A549 treated with AZD9567 at 1 μM for 4 hours (cell line): ENCODE data around the gene OR2L3. TPM values are rescaled to one million over a fixed set of nuclear protein-coding genes. Genes with fewer than 3 reads are reported as not detected.

ENCODE experiments used
- total RNA-seq: library from RNA; stranded (reverse); fragments of 200-300 nt; extraction: Qiagen RNA extraction; gene quantifications from 5 replicates; pipeline ENCODE4 v1.2.3, GENCODE V29; 2022; ENCODE audit not compliant: insufficient read depth

Gene OR2L3, protein sequence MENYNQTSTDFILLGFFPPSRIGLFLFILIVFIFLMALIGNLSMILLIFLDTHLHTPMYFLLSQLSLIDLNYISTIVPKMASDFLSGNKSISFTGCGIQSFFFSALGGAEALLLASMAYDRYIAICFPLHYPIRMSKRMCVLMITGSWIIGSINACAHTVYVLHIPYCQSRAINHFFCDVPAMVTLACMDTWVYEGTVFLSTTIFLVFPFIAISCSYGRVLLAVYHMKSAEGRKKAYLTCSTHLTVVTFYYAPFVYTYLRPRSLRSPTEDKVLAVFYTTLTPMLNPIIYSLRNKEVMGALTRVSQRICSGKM
- not detected in 5 replicates for total RNA-seq

DNA sequence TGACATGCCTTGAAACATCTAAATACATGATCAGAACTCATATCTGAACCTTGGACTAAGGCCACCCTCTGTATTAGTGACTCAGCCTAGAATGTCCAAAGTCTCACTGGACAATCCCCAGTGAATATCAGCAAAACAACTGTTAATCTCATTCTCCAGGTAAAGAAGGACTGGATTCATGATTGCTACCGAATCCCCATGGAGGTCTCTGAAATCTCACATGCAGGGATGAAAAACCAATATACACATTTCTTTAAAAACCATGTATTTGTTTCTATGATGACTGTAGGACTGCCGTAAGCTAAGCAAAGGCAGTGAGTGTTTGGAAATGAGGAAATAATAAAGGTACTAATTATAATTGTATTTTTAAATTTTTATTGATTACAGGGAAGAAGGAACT lies at the start of gene OR2L3:
Gene OR2L3 (plus strand): TSS at position 301 of the 400 bp plus-strand sequence. CDS start 13,846 bp downstream, outside the sequence.

DNA sequence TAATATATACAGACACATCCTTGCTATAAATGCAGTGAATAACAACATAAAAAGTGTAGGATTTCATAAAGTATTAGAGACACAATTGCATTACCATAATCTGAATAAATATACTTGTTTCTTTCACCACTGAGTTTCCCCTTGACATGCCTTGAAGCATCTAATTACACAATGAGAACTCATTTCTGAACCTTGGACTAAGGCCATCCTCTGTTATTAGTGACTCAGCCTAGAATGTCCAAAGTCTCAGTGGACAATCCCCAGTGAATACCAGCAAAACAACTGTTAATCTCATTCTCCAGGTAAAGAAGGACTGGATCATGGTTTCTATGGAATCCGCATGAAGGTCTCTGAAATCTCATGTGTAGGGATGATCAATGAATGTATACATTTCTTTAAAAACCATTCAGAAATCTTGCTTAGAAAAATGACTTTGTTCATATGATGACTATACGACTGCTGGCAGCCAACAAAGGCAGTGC lies 33.4 kb upstream of the OR2L3 start, which contains the start of gene OR2L5:
Gene OR2L5 (plus strand): TSS at position 432 of the 482 bp plus-strand sequence. CDS start 8,288 bp downstream, outside the sequence.

GRCh38 chr1:248029770-248030169 lies 16.9 kb upstream of the OR2L3 start, which contains the start of gene OR2L2:
Gene OR2L2, plus strand, starts transcription at chr1:248030070. Its CDS starts 8,198 bp downstream, at chr1:248038268.

DNA sequence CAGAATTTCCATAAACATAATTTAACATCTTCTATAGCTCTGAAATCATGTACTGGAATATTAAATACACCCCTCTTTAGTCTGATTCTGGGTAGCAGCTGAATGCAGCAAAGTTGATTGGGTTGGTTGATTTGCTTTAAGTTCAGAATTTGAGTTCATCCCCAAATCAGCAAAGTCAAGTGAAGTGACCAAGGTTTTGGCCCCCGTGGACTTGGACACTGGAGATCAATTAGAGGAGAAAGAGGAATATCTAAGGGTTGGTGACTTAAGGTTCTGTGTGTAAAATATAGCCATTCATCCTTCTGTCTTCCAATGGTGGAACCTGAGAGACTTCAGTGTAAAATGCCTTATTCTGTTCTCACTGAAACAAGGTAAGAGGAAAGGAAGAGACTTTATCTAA lies 48.2 kb downstream of the OR2L3 start, which contains the start of gene OR2L13:
Gene OR2L13 (plus strand): TSS at position 301 of the 400 bp plus-strand sequence. CDS start 4,192 bp downstream, outside the sequence.

Other genes with a start within 250 kb of the OR2L3 start
- gene OR14A16, start 222.7 kb upstream of the OR2L3 start, total RNA-seq = not detected in 5 replicates
- not detected in 5 replicates for gene OR11L1, start 204.9 kb upstream of the OR2L3 start, total RNA-seq
- gene TRIM58, start 189.6 kb upstream of the OR2L3 start, total RNA-seq = not detected in 5 replicates
- gene OR2W3, start 151.2 kb upstream of the OR2L3 start, total RNA-seq = not detected in 5 replicates
- not detected in 5 replicates for gene OR2T8, start 126.6 kb upstream of the OR2L3 start, total RNA-seq
- gene OR2AJ1, start 121.9 kb upstream of the OR2L3 start, total RNA-seq = not detected in 5 replicates
- not detected in 5 replicates for gene OR2L8, start 98.0 kb upstream of the OR2L3 start, total RNA-seq
- not detected in 5 replicates for gene OR2AK2, start 81.6 kb upstream of the OR2L3 start, total RNA-seq
- not detected in 5 replicates for gene OR2L5, start 33.2 kb upstream of the OR2L3 start, total RNA-seq
- not detected in 5 replicates for gene OR2L2, start 16.8 kb upstream of the OR2L3 start, total RNA-seq
- not detected in 5 replicates for gene OR2L13, start 48.3 kb downstream of the OR2L3 start, total RNA-seq
- gene OR2M5, start 98.3 kb downstream of the OR2L3 start, total RNA-seq = not detected in 5 replicates
- not detected in 5 replicates for gene OR2M2, start 128.0 kb downstream of the OR2L3 start, total RNA-seq
- gene OR2M3, start 150.4 kb downstream of the OR2L3 start, total RNA-seq = not detected in 5 replicates
- not detected in 5 replicates for gene OR2M4, start 184.6 kb downstream of the OR2L3 start, total RNA-seq
- gene OR2T33, start 231.1 kb downstream of the OR2L3 start, total RNA-seq = not detected in 5 replicates